Measurements from ENCODE around the gene DDX25. TPM values are rescaled to one million over a fixed set of nuclear protein-coding genes. Genes with fewer than 3 reads are reported as not detected.

Gene DDX25
- total and polyA plus RNA-seq, 2 of the 8 experiments (the other 6 are each of a cell fraction or from before 2014, with no cell fraction given) = 17.6 to 17.9 TPM

DNA sequence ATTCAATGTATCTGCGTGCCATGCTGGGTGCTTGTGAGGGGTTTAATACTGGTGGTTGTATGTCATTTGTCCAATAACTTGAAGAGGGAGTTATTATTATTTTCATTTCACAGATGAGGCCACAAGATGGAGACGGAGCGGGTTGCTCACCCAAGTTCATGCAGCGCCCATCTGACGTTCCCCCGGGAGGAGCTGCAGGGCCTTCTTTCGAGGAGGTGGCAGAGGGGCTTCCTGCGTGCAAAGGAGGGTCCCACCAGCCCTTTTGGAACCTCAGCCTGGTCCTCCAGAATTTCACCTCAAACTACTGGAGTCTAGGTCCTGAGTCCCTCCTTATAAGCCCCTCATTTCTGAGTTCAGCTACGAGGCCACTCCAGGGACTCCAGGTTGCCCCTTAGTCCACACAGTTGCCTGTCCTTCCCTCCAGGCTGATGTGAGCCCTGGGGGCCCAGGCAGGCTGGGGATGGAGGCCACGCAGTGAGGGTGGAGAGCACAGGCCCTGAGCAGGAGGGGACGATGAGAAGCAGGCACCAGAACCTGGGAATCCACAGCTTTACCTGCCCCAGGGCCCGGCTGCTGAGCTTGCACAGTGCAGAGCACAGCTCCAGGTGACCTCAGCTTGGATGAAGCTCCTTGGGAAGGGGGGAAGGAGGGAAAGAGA lies 38.6 kb downstream of the DDX25 start (continued):
- TF ChIP-seq SIX5 (IDR thresholded peaks at IDR 0.05; ENCODE audit: low read depth, low read length) (no peak), RBBP5 (IDR thresholded peaks at IDR 0.05; ENCODE audit: borderline replicate concordance, low read depth, low read length) (no peak), POU5F1 (IDR thresholded peaks at IDR 0.05; ENCODE audit: low read depth, low read length) (no peak), CHD1 (IDR thresholded peaks at IDR 0.05; ENCODE audit: low read depth, low read length) (no peak), SIN3A (conservative IDR thresholded peaks at IDR 0.05 in 1 of 2, IDR thresholded peaks at IDR 0.05 in 1 of 2; ENCODE audit: low read depth in 1 of 2, low read length in 2 of 2) (no peak), BACH1 (IDR thresholded peaks at IDR 0.05; ENCODE audit: low read length) (no peak), POLR2AphosphoS5 (IDR thresholded peaks at IDR 0.05; ENCODE audit: low read depth, low read length) (no peak), BRCA1 (IDR thresholded peaks at IDR 0.05; ENCODE audit: low read depth, low read length) (no peak), SP2 (IDR thresholded peaks at IDR 0.05; ENCODE audit: low read length) (no peak)
- TF ChIP-seq, protein P1, sequence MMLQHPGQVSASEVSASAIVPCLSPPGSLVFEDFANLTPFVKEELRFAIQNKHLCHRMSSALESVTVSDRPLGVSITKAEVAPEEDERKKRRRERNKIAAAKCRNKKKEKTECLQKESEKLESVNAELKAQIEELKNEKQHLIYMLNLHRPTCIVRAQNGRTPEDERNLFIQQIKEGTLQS (IDR thresholded peaks at IDR 0.05; ENCODE audit: insufficient read depth, low read depth, low read length) = no peak
